ENCODE measurements around the gene HELQ. TPM values are rescaled to one million over a fixed set of nuclear protein-coding genes. Genes with fewer than 3 reads are reported as not detected.
A peak's percentile ranks its signal among the peaks of the same experiment; 100 is the strongest.

Gene HELQ
- total and polyA plus RNA-seq, 9 of the 15 experiments (the other 6 are each of a cell fraction or from before 2014, with no cell fraction given), result 3.5 to 15.2 (median 11.9) TPM

DNA sequence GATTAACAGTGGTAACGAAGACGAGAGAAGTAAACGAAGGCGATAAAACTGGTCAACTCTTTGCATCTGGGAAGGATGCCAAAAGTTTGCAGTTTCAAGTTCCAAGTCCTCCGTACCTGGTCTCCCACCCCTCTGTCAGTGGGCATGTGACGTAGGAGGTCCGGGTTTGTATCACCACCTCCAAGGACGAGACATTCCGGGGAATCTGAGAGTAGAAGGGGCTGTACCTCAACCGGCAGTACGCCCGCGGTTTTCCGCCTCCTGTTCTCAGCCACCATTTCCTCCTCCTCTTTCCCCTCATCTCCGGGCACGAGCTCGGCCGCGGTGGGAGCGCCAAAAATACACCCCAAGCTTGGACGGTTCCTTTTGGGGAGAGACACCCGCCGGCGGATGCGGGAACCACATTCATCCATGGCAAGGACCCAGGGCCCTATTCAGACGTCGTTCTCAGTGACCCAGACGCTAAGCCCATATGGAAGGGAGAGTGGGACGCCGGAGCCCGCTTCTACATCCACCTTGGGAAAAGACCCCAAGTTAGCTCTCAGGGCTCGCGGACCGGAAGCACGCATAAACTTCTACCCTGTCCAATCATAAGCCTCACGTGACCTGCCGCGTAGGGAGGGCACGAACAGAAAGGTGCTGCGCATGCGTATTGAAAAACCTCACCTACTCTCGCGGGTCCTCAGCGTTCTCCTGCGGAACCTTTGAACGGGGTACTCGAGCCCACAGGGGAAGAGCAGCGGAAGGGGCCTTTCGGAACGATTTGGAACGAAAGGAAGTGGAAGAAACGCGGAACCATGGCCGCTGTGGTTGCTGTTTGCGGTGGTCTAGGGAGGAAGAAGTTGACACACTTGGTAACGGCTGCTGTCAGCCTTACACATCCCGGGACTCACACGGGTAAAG is at the start of gene HELQ, which contains the start of gene MRPS18C (continued):
- TF ChIP-seq THRA (IDR thresholded peaks at IDR 0.05) (no peak), MTF1 (CRISPR knock-in tag; IDR thresholded peaks at IDR 0.05; ENCODE audit: borderline replicate concordance) (no peak), NFE2 (IDR thresholded peaks at IDR 0.05; ENCODE audit: low read depth) (no peak), FOXA1 (IDR thresholded peaks at IDR 0.05; ENCODE audit: borderline replicate concordance) (no peak), CBX3 (IDR thresholded peaks at IDR 0.05; ENCODE audit: borderline replicate concordance in 1 of 2, low read length in 2 of 2) (peak in 1 of 2 experiments; percentile 90; a peak in 2 of 3 replicates), PTRF (tag; IDR thresholded peaks at IDR 0.05) (no peak), ZNF436 (CRISPR knock-in tag; IDR thresholded peaks at IDR 0.05) (no peak), ZNF253 (CRISPR knock-in tag; conservative IDR thresholded peaks at IDR 0.05) (no peak), ARNT (IDR thresholded peaks at IDR 0.05) (peak; percentile 71 to 76; a peak in 3 of 4 replicates), TFAM (CRISPR knock-in tag; conservative IDR thresholded peaks at IDR 0.05) (no peak), YBX1 (IDR thresholded peaks at IDR 0.05) (no peak), NR3C1 (CRISPR knock-in tag; IDR thresholded peaks at IDR 0.05) (no peak), SMARCC2 (IDR thresholded peaks at IDR 0.05; ENCODE audit: low read depth) (no peak), STAT5B (CRISPR knock-in tag; IDR thresholded peaks at IDR 0.05) (no peak), ZNF175 (CRISPR knock-in tag; IDR thresholded peaks at IDR 0.05; ENCODE audit: low read depth) (peak; percentile 69; the same call in 1 of the 2 replicates), ELK1 (CRISPR knock-in tag; IDR thresholded peaks at IDR 0.05) (no peak), POLR2B (IDR thresholded peaks at IDR 0.05; ENCODE audit: low read depth, partially characterized antibody) (peak; percentile 87), NR2C2 (CRISPR knock-in tag; IDR thresholded peaks at IDR 0.05) (no peak), NR2C2 (tag; IDR thresholded peaks at IDR 0.05) (peak; percentile 77), ZNF778 (CRISPR knock-in tag; IDR thresholded peaks at IDR 0.05) (no peak), CTBP1 (IDR thresholded peaks at IDR 0.05; ENCODE audit: borderline replicate concordance) (peak; percentile 78), CC2D1A (IDR thresholded peaks at IDR 0.05) (0 out of 2 replicates have a peak, but pooled peaks have one; percentile 42), ZNF23 (CRISPR knock-in tag; IDR thresholded peaks at IDR 0.05) (no peak), RUNX1 (IDR thresholded peaks at IDR 0.05; ENCODE audit: low read depth) (no peak; the same call in none of the 2 replicates), SREBF1 (IDR thresholded peaks at IDR 0.05; ENCODE audit: borderline replicate concordance, low read depth, low read length) (peak; percentile 49; the same call in 1 of the 2 replicates), NCOA4 (IDR thresholded peaks at IDR 0.05; ENCODE audit: partially characterized antibody) (no peak), MEF2A (IDR thresholded peaks at IDR 0.05; ENCODE audit: control insufficient read depth, low read depth, low read length) (peak; percentile 54; the same call in 1 of the 2 replicates)
- TF ChIP-seq, protein P1, sequence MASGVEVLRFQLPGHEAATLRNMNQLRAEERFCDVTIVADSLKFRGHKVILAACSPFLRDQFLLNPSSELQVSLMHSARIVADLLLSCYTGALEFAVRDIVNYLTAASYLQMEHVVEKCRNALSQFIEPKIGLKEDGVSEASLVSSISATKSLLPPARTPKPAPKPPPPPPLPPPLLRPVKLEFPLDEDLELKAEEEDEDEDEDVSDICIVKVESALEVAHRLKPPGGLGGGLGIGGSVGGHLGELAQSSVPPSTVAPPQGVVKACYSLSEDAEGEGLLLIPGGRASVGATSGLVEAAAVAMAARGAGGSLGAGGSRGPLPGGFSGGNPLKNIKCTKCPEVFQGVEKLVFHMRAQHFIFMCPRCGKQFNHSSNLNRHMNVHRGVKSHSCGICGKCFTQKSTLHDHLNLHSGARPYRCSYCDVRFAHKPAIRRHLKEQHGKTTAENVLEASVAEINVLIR (CRISPR knock-in tag; IDR thresholded peaks at IDR 0.05), result peak; percentile 37

Data from K562 (cell line).